Osteocyte (in vitro differentiated cells): ENCODE results near the gene ITPR2. TPM values are rescaled to one million over a fixed set of nuclear protein-coding genes. Genes with fewer than 3 reads are reported as not detected.

Experiments used
- DNase-seq: peaks from one replicate; pipeline ENCODE4 v3.0.0; 2021; ENCODE audit warnings: mixed read lengths; ENCODE audit not compliant: unreplicated experiment; ENCODE audit errors: extremely low spot score
- H3K27ac Mint-ChIP-seq: one replicate; pipeline ENCODE4 v1.8.0; 2021; ENCODE audit warnings: mild to moderate bottlenecking, mixed read lengths; ENCODE audit not compliant: unreplicated experiment
- H3K27me3 Mint-ChIP-seq: one replicate; pipeline ENCODE4 v1.8.0; 2021; ENCODE audit warnings: mixed read lengths; ENCODE audit not compliant: unreplicated experiment
- H3K36me3 Mint-ChIP-seq: one replicate; pipeline ENCODE4 v1.8.0; 2021; ENCODE audit warnings: mixed read lengths; ENCODE audit not compliant: unreplicated experiment
- H3K4me1 Mint-ChIP-seq: one replicate; pipeline ENCODE4 v1.8.0; 2021; ENCODE audit warnings: mixed read lengths; ENCODE audit not compliant: unreplicated experiment
- H3K4me3 Mint-ChIP-seq: one replicate; pipeline ENCODE4 v1.8.0; 2021; ENCODE audit warnings: mild to moderate bottlenecking, moderate library complexity, mixed read lengths; ENCODE audit not compliant: unreplicated experiment
- H3K9me3 Mint-ChIP-seq: one replicate; pipeline ENCODE4 v1.8.0; 2021; ENCODE audit warnings: mixed read lengths; ENCODE audit not compliant: unreplicated experiment
- CTCF ChIP-seq: fragments of 200-600 bp; sonication (generic); IDR thresholded peaks from 2 replicates; pipeline ENCODE4 v1.5.0; 2021; ENCODE audit warnings: antibody characterized with exemption, mild to moderate bottlenecking, moderate library complexity
- total RNA-seq: library from RNA; stranded (reverse); gene quantifications from 2 replicates; pipeline ENCODE4 v1.2.1, GENCODE V29; 2021

The ITPR2 gene
- total RNA-seq, 1 donor from 2014 or later, result 22.1 TPM

GRCh38 chr12:26701604-26702215, 131.3 kb downstream of the ITPR2 start:
- TF ChIP-seq CTCF, result peak; percentile 77
- H3K9me3 Mint-ChIP-seq, result peaks cover 6% of the 10 kb centered on the region
- H3K4me3 Mint-ChIP-seq, result no peak overlapping the region
- no peaks in the 10 kb centered on the region for H3K27me3 Mint-ChIP-seq
- no peak overlapping the region for H3K27ac Mint-ChIP-seq
- peaks cover 14% of the 10 kb centered on the region for H3K4me1 Mint-ChIP-seq
- DNase-seq, result no peak
- peaks cover 4% of the 10 kb centered on the region for H3K36me3 Mint-ChIP-seq

- no peak for TF ChIP-seq CTCF
- Mint-ChIP-seq H3K4me1 (peaks cover 19% of the 10 kb centered on the region), H3K27me3 (no peaks in the 10 kb centered on the region), H3K4me3 (no peak overlapping the region), H3K9me3 (peaks cover 6% of the 10 kb centered on the region), H3K27ac (no peak overlapping the region), H3K36me3 (peaks cover 10% of the 10 kb centered on the region)
- no peak for DNase-seq
These were observed 132.6 kb downstream of the ITPR2 start for GRCh38 chr12:26700430-26700829.

- Mint-ChIP-seq H3K27me3 (no peaks in the 10 kb centered on the region), H3K4me3 (no peak overlapping the region), H3K9me3 (peaks cover 6% of the 10 kb centered on the region), H3K36me3 (peaks cover 17% of the 10 kb centered on the region), H3K27ac (no peak overlapping the region), H3K4me1 (peaks cover 14% of the 10 kb centered on the region)
- no peak for DNase-seq
- no peak for TF ChIP-seq CTCF
These were observed 133.8 kb downstream of the ITPR2 start for GRCh38 chr12:26699237-26699636.

- no peak overlapping the region for H3K27ac Mint-ChIP-seq
- peaks cover 19% of the 10 kb centered on the region for H3K36me3 Mint-ChIP-seq
- TF ChIP-seq CTCF, result no peak
- DNase-seq, result no peak
- no peaks in the 10 kb centered on the region for H3K27me3 Mint-ChIP-seq
- H3K4me1 Mint-ChIP-seq, result peaks cover 14% of the 10 kb centered on the region
- no peak overlapping the region for H3K4me3 Mint-ChIP-seq
- peaks cover 6% of the 10 kb centered on the region for H3K9me3 Mint-ChIP-seq
These were observed 134.8 kb downstream of the ITPR2 start for GRCh38 chr12:26698186-26698585.

GRCh38 chr12:26697217-26697616, 135.8 kb downstream of the ITPR2 start:
- Mint-ChIP-seq H3K27me3 (no peaks in the 10 kb centered on the region), H3K36me3 (peaks cover 19% of the 10 kb centered on the region), H3K27ac (peak overlapping the region; percentile 69), H3K4me3 (no peak overlapping the region), H3K9me3 (peaks cover 6% of the 10 kb centered on the region), H3K4me1 (peaks cover 19% of the 10 kb centered on the region)
- no peak for DNase-seq
- TF ChIP-seq CTCF, result no peak
